DMS79 treated with DMSO at 0.1 percent for 48 hours (cell line): ENCODE results near the gene COA7.

Experiments used
- DNase-seq: peaks from one replicate; lab custom pipeline; 2025; lab: John Stamatoyannopoulos, UW

Gene COA7

DNA sequence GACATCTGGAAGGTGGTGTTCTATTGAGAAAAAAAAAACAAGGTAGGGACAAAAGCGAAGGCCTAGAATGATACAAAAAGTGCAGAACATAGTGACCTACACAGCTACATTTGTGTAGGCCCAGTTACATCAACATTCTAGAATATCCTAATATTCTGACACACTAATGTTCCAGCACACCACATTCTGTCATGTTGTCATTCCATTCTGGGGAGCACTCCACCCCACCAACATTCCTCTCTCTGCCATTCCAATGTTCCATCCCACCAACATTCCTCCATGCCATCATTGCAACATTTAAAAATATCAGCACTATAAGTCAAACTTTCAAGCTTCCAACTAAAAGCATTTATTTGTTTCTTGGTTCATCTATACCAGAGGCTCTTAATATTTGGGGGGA lies 28.5 kb downstream of the COA7 start:
- DNase-seq, result no peak

DNA sequence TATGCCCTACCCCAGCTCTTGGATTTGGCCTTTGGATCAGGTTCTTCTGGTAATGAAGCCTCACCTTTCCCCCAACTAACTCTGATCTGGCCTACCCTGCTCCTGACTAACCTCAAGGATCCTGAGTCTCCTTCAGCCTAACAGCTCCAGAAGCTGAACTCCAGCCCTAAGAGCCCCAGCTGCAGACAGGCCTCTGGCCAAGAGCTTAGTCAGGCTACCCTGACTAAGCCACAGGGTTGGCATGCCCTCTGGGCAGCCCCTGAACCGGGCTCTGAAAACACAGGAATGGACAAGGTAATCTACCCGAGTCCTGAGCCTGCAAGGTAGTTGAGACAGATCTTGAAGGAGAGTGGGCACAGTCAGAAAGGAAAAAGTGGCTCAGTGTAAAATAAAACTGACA lies 29.4 kb downstream of the COA7 start:
- DNase-seq, result no peak

DNA sequence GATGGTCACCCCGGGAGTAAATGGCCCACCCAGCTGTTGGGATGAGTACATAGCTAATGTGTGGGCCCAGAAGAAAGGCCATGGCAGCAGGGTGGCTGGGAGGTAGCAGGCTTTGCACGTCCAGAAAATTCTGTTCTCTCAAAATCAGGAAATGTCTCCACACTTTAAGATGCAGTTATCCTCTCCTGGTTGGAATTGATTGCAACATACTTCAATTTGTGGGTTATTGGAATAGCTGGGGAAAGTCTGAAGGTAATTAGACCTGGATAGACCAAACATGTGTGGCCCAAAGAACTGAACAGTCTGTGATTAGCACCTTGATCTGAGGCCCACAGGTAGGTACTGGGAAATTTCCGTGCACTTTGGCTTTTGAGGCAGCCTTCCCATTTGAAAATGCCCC lies 30.2 kb downstream of the COA7 start:
- no peak for DNase-seq

DNA sequence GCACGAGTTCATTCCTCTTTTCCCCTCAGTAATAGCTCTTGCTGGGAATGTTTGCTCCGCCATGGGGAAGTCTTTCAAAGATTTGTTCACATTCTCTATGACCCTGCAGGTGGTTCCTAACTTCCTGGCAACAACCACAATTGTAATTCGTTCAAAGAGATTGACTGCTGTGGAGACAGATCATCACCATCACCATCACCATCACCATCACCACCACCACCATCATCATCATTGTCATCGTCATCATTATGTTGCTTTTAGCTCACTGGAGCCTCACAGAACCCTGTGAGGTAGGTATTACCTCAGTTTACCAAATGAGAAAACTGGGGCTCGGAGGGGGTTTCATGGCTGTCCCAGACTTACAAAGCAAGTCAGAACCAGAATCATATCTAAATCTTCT lies 30.9 kb downstream of the COA7 start:
- no peak for DNase-seq

DNA sequence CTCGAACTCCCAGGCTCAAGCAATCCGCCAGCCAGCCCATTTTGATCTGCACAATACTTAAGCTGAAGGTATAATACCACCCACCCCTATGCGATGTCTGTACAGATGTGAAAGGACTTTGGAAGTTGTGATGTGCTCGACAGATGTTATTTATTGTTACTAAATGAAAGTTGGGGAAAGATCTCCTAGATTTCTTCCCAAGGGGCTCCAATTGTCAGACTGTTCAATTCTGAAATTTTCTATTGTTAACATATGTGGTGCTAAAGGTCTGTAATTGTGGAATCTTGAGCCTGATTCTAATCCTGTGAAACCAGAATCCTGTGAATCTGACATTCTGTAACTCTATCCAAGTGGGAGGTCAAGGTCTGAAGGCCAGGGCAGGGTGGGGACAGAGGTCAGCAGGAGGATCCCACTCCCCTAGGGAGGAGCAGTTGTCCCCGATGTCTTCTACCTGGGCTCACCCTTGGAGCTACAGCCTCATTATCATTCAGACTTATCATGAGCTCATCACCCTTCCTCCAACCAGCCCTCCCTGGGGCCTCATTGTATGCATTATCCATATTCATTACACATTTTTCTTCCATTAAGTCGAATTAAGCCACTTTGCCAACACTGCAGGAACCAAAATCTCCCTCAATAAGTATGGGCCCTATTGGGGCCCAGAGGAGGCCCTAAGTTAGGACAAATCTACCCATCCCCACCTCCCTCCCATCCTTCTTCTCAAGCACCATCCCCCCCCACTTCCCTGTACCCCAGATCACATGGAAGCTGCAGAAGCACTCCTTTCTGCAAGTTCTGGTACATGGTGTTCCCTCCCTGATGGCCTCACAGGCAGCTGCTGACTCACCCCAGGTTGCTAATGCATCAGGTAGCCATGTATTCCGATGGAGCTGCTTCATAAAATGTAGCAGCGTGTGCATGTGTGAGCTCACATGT lies 32.9 kb downstream of the COA7 start:
- DNase-seq, result no peak

DNA sequence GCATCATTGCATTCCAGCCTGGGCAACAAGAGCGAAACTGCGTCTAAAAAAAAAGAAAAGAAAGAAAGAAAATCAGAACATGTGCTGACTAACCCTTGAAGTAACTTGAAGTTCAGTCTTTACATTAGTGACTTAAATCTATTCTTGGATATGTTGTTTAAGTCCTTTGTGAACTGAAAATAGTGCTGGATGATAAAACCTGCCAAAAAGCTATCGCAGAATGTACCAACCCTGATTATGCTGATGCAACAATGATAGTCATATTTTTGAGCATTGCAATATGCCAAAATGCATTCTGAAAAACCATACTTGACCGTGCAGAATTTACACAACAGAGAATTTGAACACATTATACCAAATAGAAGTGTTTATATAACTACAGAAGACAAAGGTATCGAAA lies 34.4 kb downstream of the COA7 start:
- DNase-seq, result no peak

DNA sequence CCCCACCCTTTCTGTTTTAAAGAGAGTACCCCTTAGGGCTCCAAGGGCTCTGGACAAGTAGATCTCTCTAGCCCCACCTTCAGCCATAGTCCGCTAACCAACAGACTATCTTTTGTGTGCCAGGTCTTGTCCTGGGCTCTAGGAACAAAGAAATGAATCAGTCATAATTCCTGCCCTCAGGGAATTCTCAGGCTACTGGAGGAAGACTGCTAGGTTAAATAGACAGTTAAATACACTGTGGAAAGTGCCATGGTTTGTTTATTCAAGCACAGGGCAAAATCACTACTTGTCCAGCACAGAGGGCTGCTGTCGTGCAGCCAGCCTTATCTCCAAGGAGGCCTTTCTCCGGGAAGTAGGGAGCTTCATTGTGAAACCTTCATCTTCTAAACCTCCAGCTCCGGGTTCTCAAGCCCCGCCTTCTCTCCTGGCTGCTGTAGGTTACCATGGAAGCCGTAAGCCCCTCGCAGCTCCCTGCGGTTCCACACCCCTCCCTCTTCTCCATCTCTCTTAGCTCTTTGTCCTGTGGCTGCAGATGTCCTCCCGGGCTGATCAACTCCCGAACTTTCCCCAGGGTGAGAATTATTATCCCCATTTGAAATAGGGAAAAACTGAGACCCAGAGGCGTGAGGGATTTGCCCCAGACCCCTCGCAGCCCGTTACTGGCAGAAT lies 35.4 kb downstream of the COA7 start:
- DNase-seq, result peak; percentile 73

DNA sequence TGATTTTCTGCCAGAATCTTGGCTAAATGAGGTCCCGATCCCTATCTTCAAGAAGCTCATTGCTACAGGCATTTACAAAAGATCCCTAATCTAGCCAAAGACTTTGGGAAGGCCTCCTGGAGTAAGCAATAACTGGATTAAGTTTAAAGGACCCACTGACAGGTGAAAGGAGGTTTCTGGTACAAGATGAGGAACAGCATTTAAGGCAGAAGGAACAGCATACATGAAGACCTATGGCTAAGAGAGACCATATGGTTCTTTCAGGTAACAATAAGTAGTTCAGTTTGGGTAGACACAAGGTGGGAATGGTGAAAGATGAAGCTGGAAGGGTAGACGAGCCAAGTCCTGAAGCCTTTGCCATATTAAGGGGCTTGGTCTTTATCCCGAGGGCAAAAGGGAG lies 37.3 kb downstream of the COA7 start:
- no peak for DNase-seq

DNA sequence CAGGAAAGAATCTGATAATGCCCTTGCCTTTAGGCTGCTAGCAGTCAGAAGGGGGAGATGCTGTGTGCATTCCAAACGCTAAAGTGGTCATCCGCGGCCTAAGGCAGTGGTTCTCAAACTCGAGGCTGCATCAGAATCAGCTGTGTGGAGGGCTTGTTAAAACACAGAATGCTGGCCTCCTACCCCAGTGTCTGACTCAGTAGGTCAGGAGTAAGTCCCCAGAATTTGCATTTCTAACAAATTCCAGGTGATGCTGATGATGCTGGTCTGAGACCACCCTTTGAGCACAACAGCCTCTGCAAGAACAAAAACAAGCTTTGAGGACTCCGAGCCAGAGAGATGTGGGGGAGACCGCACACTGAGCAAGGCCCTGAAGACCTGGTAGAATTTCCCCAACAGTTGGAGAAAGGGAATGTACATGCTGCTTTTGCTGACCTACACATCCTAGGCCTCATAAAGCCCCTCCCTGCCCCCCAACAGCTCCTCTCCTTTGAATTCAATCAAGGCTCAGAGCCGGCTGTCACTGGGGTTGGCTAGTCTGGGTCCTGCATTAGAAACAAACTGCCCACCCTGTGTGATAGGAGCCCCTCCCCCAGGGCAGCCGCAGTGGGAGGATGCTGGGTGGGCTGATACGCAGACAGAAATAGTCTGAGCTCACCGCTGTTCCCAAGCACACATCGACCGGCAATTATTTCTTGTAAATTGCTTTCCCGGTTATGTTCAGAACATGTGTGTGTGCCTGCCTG lies 38.1 kb downstream of the COA7 start:
- no peak for DNase-seq

DNA sequence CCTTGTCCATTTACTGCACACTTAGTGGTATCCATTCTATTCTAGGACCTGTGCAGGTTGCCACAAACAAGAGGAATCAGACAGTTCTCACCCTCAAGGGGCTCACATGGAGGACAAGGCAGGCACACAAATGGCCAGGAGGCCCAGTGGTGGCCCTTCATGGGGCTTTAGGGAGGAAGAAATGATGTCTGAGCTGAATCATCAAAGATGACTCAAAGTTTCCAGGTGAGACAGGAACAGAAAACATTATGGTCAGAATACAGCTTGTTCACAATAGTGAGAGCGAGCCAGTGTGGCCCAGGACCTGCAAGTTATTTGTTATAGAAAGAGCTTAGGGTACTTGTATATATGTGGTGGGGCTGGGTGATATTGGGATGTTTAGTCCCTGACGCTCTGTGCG lies 38.8 kb downstream of the COA7 start:
- DNase-seq, result no peak

DNA sequence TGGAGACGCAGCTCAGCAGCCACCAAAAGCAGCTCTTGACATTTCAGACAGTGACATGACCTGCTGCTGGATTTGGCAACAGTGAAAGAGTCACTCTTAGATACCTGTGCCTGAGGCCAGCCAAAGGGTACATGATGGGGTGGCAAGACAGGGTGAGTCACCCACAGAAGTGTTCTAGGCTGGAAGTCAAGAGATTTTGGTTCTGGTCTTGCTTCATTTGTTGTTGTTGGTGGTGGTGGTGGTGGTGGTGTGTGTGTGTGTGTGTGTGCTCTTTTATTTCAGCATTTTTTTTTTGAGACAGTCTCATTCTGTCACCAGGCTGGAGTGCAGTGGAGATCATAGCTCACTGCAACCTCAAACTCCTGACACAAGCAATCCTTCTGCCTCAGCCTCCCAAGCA lies 39.4 kb downstream of the COA7 start:
- DNase-seq, result no peak

DNA sequence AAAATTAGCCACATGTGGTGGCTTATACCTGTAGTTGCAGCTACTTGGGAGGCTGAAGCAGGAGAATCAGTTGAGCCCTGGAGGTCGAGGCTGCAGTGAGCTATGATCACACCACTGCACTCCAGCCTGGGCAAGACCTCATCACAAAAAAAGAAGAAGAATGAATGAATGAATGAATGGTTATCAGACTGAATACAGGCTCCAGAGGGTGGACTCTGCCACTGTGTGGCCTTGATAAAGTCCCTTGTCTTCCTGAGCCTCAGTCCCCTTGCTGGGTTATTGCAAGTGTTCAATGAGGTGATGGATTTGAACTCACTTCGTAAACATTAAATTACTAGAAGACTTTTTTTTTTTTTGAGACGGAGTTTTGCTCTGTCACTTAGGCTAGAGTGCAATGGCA lies 40.4 kb downstream of the COA7 start:
- no peak for DNase-seq

DNA sequence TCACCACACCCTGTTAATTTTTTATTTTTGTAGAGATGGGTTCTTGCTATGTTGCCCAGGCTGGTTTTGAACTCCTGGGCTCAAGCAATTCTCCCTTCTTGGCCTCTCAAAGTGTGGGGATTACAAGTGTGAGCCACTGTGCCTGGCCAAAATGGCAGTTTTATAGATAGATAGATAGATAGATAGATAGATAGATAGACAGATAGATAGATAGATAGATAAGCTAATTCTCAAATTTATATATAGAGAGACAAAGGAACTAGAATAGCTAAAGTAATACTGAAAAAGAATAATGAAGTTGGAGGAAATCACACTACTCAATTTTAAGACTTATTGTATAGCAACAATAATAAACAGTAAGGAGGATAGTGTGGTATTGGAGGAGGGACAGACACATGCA lies 44.1 kb downstream of the COA7 start:
- no peak for DNase-seq

DNA sequence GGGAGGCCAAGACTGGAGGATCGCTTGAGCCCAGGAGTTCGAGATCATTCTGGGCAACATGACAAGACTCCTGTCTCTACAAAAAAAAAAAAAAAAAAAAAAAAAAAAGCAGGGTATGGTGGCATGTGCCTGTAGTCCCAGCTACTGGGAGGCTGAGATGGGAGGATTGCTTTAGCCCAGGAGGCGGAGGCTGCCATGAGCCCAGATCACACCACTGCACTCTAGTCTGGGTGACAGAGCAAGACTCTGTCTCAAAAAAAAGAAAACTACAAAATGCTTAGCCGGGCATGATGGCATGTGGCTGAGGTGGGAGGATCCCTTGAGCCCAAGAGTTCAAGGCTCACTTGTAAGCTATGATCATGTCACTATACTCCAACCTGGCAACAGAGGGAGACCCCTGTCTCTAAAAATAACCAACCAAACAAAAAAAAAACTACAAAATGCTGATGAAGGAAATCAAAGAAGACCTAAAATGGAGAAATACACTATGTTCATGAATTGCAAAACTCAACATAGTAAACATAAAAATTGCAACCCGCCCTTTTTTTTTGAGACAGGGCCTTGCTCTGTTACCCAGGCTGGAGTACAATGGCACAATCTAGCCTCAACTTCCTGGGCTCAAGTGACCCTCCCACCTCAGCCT lies 44.8 kb downstream of the COA7 start:
- no peak for DNase-seq

DNA sequence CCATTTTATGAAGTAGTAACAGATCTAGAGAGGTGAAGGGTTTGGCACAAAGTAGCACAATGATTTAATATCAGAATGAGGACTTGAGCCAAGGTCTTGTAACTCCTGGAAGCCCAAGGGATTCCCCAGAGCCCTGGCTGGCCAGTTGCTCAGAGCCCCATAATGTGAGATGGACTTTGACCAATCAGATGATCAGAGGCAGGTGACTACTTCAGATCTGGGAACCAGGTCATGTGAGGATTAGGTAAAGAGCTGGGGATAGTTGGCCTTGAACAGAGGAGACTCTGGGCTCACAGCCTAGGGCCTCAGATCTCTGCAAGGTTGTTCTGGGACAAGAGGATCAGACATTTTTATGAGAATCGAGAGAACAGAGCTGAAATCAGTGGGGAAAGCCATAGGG lies 46.2 kb downstream of the COA7 start:
- no peak for DNase-seq

DNA sequence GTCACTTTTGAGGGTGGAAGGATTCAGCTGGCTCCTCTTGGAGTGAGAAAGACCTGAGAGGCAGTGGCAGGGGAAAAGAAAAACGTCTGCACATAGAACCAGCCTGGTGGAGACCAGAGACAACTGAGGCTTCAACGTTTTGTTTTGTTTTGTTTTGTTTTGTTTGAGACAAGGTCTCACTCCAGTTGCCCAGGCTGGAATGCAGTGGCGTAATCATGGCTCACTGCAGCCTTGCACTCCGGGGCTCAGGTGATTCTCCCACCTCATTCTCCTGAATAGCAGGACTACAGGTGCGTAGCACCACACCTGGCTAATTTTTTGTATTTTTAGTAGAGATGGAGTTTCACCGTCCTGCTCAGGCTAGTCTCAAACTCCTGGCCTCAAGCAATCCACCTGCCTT lies 52.9 kb downstream of the COA7 start:
- no peak for DNase-seq

DNA sequence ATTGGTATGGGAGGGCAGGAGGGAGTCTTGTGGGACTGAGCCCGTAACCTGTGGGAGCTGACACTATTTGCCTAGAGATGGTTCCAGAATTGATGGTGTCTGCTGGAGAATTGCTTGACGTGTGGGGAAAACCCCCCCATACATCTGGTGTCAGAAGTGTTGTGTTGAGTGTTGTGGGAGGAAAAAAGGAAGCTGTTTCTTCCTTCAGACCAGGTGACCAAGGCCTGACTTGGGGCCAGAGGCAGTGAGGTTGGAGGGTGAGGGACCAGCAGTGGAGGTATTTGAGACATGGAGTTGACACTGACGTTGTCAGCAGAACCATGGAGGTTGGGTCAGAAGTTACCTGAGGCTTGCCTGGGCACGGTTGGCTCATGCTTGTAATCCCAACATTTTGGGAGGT lies 56.8 kb downstream of the COA7 start:
- no peak for DNase-seq

DNA sequence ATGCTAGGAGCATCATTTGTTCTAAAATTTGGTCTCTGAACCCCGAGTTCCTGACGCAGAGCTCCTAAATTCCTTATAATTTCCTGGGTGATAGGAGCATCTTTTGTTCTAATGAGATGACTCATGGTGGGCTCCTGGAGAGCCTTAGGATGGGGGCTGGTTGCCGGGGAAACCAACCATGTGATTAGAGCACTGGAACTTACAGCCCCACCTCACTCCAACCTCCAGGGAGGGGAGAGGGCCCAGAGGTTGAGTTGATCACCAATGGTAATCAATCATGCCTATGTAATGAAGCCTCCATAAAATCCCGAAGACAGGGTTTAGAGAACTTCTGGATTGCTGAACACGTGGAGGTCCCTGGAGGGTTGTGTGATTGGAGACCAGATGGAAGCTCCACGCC lies 57.5 kb downstream of the COA7 start:
- no peak for DNase-seq

DNA sequence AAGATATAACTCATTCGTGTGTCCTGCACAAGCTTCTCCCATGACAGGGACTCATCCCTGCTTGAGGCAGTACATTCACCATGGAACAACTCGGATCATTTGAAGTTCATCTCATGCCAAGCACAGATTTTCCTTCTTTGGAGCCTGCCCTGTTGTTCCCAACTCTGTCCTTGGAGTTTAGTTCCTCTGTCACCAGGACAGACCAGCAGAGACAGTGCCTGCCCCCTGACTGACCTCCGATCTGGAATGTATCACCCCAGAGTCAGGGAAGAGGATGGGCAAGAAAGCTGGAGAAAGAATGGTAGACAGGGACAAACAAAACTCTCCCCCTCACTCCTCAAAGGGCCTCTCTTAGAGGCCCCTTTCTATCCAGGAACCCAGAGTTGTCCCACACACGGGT lies 60.2 kb downstream of the COA7 start:
- no peak for DNase-seq

DNA sequence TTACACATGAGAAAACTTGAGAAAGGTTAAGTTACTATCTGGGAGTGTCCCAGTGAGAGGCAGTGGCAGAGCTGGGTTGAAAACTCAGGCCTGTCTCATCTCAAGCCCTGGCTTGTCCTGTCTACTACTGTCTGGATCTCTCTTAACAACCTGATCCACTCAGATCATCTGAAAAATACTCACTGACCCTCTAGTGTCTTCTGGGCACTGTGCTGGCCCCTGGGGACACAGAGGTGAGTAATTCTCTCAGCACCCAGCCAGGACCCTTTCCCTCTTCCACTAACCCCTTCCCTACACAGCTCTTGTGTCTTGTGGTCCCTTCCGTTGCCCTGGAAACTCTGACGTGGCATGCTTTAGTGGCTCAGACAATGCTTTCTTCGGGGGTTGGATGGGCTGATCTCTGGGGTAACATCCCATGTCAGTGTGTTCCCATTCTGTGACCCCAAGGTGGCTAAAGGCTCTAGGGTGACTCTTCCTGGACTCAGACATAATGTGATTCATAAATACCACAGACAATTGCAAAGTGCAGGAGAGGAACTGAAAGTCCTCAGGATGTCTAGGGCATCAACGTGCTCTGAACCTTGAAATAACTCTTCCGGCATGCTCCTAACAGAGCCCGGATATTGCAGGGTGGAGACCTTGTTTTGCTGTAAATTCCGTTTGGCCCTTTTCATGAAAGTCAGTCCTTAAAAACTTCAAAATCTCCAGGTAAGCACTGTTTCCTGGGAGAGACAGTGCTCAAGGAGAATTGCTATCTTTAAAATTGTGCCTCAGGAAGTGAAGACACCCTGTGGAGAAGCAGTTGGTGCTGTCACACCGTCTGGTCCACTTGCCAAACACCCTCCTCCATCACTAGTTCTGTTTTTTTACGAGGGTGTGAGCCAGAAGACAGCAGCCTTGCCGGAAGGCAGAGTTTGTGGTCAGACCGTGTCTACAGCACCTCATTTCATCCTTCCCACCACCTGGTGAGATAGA lies 61.1 kb downstream of the COA7 start:
- DNase-seq, result no peak
